Measurements from ENCODE around the gene MIB1.

- TF ChIP-seq CTCF (IDR thresholded peaks at IDR 0.05) (no peak), ZFX (IDR thresholded peaks at IDR 0.05; ENCODE audit: borderline replicate concordance) (no peak)
Measured at GRCh38 chr18:21739604-21740537, 721 bp upstream of the MIB1 start.

All from 22Rv1 (cell line).